Measurements from ENCODE around the gene STX11.

STX11 gene

GRCh38 chr6:144141470-144141869 is 8.8 kb upstream of the STX11 start:
- H4K20me1 ChIP-seq (ENCODE audit: insufficient read depth), result no peaks in the 10 kb centered on the region
- H3K79me2 ChIP-seq (ENCODE audit: insufficient read depth, low read depth), result no peaks in the 10 kb centered on the region
- TF ChIP-seq CTCF (conservative IDR thresholded peaks at IDR 0.05; ENCODE audit: low read depth, low read length), result no peak

DNA sequence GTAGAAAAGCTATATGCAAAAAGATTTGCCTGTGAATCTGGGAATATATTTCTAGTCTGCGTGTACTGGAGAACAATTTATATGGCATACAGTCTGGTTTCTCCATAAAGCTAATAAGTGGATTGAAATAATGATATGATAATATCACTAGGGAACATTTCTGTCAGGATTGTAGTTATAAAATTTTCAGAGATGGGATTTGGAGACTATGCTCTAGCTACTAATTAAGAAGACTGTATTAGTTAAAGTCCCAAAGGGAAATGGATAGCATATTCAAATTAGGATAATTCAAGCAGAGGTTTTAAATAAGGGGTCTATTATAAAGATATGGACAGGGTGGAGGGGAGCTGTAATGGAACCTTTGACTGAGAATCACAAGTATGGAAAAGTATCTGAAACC is 7.2 kb upstream of the STX11 start:
- no peak for TF ChIP-seq CTCF (conservative IDR thresholded peaks at IDR 0.05; ENCODE audit: low read depth, low read length)
- H3K4me1 ChIP-seq (ENCODE audit: low read depth, poor library complexity, severe bottlenecking), result no peaks in the 10 kb centered on the region
- no peaks in the 10 kb centered on the region for H3K79me2 ChIP-seq (ENCODE audit: insufficient read depth, low read depth)
- H4K20me1 ChIP-seq (ENCODE audit: insufficient read depth), result no peaks in the 10 kb centered on the region
- H3K9ac ChIP-seq, result no peak overlapping the region
- H3K27me3 ChIP-seq (ENCODE audit: insufficient read depth, low read depth), result no peaks in the 10 kb centered on the region
- H3K27ac ChIP-seq, result no peak overlapping the region
- no peaks in the 10 kb centered on the region for H3K36me3 ChIP-seq (ENCODE audit: insufficient read depth)
- no peak overlapping the region for H3K4me2 ChIP-seq
- H3K4me3 ChIP-seq (IDR thresholded peaks at IDR 0.05; ENCODE audit: insufficient read depth, low read depth, low read length), result no peak overlapping the region
- H2AFZ ChIP-seq (ENCODE audit: low read depth), result no peak overlapping the region

More at GRCh38 chr6:144141470-144141869, 8.8 kb upstream of the STX11 start:
- no peak overlapping the region for H3K27ac ChIP-seq
- no peak overlapping the region for H2AFZ ChIP-seq (ENCODE audit: low read depth)
- no peaks in the 10 kb centered on the region for H3K36me3 ChIP-seq (ENCODE audit: insufficient read depth)
- no peaks in the 10 kb centered on the region for H3K27me3 ChIP-seq (ENCODE audit: insufficient read depth, low read depth)
- H3K4me1 ChIP-seq (ENCODE audit: low read depth, poor library complexity, severe bottlenecking), result no peaks in the 10 kb centered on the region
- no peak overlapping the region for H3K9ac ChIP-seq
- no peak overlapping the region for H3K4me2 ChIP-seq
- H3K4me3 ChIP-seq (IDR thresholded peaks at IDR 0.05; ENCODE audit: insufficient read depth, low read depth, low read length), result no peak overlapping the region

- no peak overlapping the region for H3K4me2 ChIP-seq
- no peak for TF ChIP-seq CTCF (conservative IDR thresholded peaks at IDR 0.05; ENCODE audit: low read depth, low read length)
- no peak overlapping the region for H2AFZ ChIP-seq (ENCODE audit: low read depth)
- H3K9ac ChIP-seq, result no peak overlapping the region
- no peaks in the 10 kb centered on the region for H4K20me1 ChIP-seq (ENCODE audit: insufficient read depth)
- no peaks in the 10 kb centered on the region for H3K79me2 ChIP-seq (ENCODE audit: insufficient read depth, low read depth)
- no peak overlapping the region for H3K27ac ChIP-seq
- no peaks in the 10 kb centered on the region for H3K36me3 ChIP-seq (ENCODE audit: insufficient read depth)
- H3K27me3 ChIP-seq (ENCODE audit: insufficient read depth, low read depth), result no peaks in the 10 kb centered on the region
- no peak overlapping the region for H3K4me3 ChIP-seq (IDR thresholded peaks at IDR 0.05; ENCODE audit: insufficient read depth, low read depth, low read length)
- H3K4me1 ChIP-seq (ENCODE audit: low read depth, poor library complexity, severe bottlenecking), result no peaks in the 10 kb centered on the region
Measured at GRCh38 chr6:144143878-144144277, 6.4 kb upstream of the STX11 start.

DNA sequence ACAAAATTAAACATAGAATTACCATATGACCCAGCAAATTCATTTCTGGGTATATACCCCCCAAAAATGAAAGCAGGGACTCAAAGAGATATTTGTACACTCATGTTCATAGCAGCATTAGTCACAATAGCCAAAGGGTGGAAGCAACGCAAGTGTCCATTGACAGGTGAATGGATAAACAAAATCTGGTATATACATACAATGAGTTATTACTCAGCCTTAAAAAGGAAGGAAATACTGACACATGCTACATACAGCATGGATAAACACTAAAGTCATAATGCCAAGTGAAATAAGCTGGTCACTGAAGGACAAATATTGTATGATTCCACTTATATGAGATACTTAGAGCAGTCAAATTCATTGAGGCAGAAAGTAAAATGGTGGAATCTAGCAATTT is 5.3 kb upstream of the STX11 start:
- H3K4me3 ChIP-seq (IDR thresholded peaks at IDR 0.05; ENCODE audit: insufficient read depth, low read depth, low read length), result no peak overlapping the region
- no peak overlapping the region for H2AFZ ChIP-seq (ENCODE audit: low read depth)
- no peak overlapping the region for H3K9ac ChIP-seq
- no peak overlapping the region for H3K27ac ChIP-seq
- H3K4me1 ChIP-seq (ENCODE audit: low read depth, poor library complexity, severe bottlenecking), result no peaks in the 10 kb centered on the region
- H3K27me3 ChIP-seq (ENCODE audit: insufficient read depth, low read depth), result no peaks in the 10 kb centered on the region
- H3K79me2 ChIP-seq (ENCODE audit: insufficient read depth, low read depth), result no peaks in the 10 kb centered on the region
- TF ChIP-seq CTCF (conservative IDR thresholded peaks at IDR 0.05; ENCODE audit: low read depth, low read length), result no peak
- H4K20me1 ChIP-seq (ENCODE audit: insufficient read depth), result no peaks in the 10 kb centered on the region
- H3K4me2 ChIP-seq, result no peak overlapping the region
- H3K36me3 ChIP-seq (ENCODE audit: insufficient read depth), result no peaks in the 10 kb centered on the region
